ENCODE data around the gene PCSK9. TPM values are rescaled to one million over a fixed set of nuclear protein-coding genes. Genes with fewer than 3 reads are reported as not detected.

PCSK9 gene
- total and polyA plus RNA-seq, 2 of the 4 experiments (the other 2 are of a cell fraction) = under 0.01 to 0.17 TPM

GRCh38 chr1:55074455-55074854 is 35.1 kb downstream of the PCSK9 start:
- WGBS, 2 experiments (ENCODE audit: extremely low coverage in 2 of 2, insufficient read length in 1 of 2) = no CpG with 5 or more reads among the region's 2 CpGs
- peaks cover 42% of the 10 kb centered on the region for H3K36me3 ChIP-seq (ENCODE audit: control insufficient read depth, insufficient read depth, low read length)
- no peak overlapping the region for H4K91ac ChIP-seq (ENCODE audit: insufficient read depth, low read depth, low read length)
- H3K9me1 ChIP-seq (ENCODE audit: insufficient read depth, low read length) = 0 out of 2 replicates have a peak, but pooled peaks cover under 1% of the 10 kb centered on the region
- no peaks in the 10 kb centered on the region for H3K9me3 ChIP-seq (ENCODE audit: control insufficient read depth, insufficient read depth, low read length)
- no peak for DNase-seq
- H3K27me3 ChIP-seq (ENCODE audit: control insufficient read depth, insufficient read depth, low read length) = no peaks in the 10 kb centered on the region
- H3K4me2 ChIP-seq (ENCODE audit: low read depth, low read length) = no peak overlapping the region
- H3K4me1 ChIP-seq (ENCODE audit: control insufficient read depth, insufficient read depth, low read length) = no peaks in the 10 kb centered on the region
- no peak overlapping the region for H3K56ac ChIP-seq (ENCODE audit: extremely low read depth, insufficient read depth, low read length)
- H4K20me1 ChIP-seq (ENCODE audit: insufficient read depth, low read length) = no peaks in the 10 kb centered on the region
- no peak overlapping the region for H2BK5ac ChIP-seq (ENCODE audit: low read depth, low read length, poor library complexity, severe bottlenecking)
- H3K27ac ChIP-seq (ENCODE audit: insufficient read depth, low read length) = no peak overlapping the region
- ATAC-seq (ENCODE audit: low read depth) = no peak
- H2BK20ac ChIP-seq (ENCODE audit: low read depth, low read length) = no peak overlapping the region
- no peak for TF ChIP-seq RAD21 (IDR thresholded peaks at IDR 0.05; ENCODE audit: low read length)
- TF ChIP-seq MXI1 (IDR thresholded peaks at IDR 0.05; ENCODE audit: borderline replicate concordance, low read depth, low read length) = no peak
- no peak for TF ChIP-seq MAFK (IDR thresholded peaks at IDR 0.05; ENCODE audit: low read depth, low read length)
- no peak for TF ChIP-seq ELK1 (IDR thresholded peaks at IDR 0.05; ENCODE audit: borderline replicate concordance, low read depth, low read length)
- TF ChIP-seq RCOR1 (IDR thresholded peaks at IDR 0.05; ENCODE audit: insufficient replicate concordance, low read length) = no peak
- TF ChIP-seq CEBPB (IDR thresholded peaks at IDR 0.05; ENCODE audit: low read depth, low read length) = no peak
- no peak for TF ChIP-seq NFE2L2 (IDR thresholded peaks at IDR 0.05; ENCODE audit: low read depth, low read length)
- TF ChIP-seq SMC3 (IDR thresholded peaks at IDR 0.05; ENCODE audit: low read depth, low read length) = no peak
- TF ChIP-seq BHLHE40 (IDR thresholded peaks at IDR 0.05; ENCODE audit: low read depth, low read length) = no peak
- TF ChIP-seq CTCF (conservative IDR thresholded peaks at IDR 0.05; ENCODE audit: low read depth, low read length) = no peak
- TF ChIP-seq USF2 (IDR thresholded peaks at IDR 0.05; ENCODE audit: low read depth, low read length) = no peak
- no peak for TF ChIP-seq POLR2A (IDR thresholded peaks at IDR 0.05; ENCODE audit: low read depth, low read length)
- TF ChIP-seq MAZ (IDR thresholded peaks at IDR 0.05; ENCODE audit: borderline replicate concordance, low read depth, low read length) = no peak
- TF ChIP-seq FOS (IDR thresholded peaks at IDR 0.05; ENCODE audit: low read depth, low read length) = no peak
- TF ChIP-seq RFX5 (IDR thresholded peaks at IDR 0.05; ENCODE audit: low read depth, low read length) = no peak
- no peak for TF ChIP-seq CHD1 (IDR thresholded peaks at IDR 0.05; ENCODE audit: low read depth, low read length)
- dilution Hi-C loops (cut with HindIII; ENCODE audit: low sequenced_read_pairs, unreplicated experiment) (no loop called here), in situ Hi-C loops (cut with MboI; ENCODE audit: low sequenced_read_pairs) (no loop called here), intact Hi-C loops (cut with micrococcal nuclease) (loop anchor here (5.0 kb wide), 1 partner anchor 1513 kb away; no protein-coding TSS in a partner anchor)
- no peak overlapping the region for H3K4me3 ChIP-seq (ENCODE audit: insufficient read depth, low read depth, low read length)
- H3K18ac ChIP-seq (ENCODE audit: low read depth, low read length) = no peak overlapping the region
- H3K9ac ChIP-seq (ENCODE audit: low read depth, low read length) = no peak overlapping the region
- POLR2A ChIA-PET (ENCODE audit: unreplicated experiment) = no interaction called here
- H4K5ac ChIP-seq (ENCODE audit: low read depth, low read length) = no peak overlapping the region
- no peak overlapping the region for H4K8ac ChIP-seq (ENCODE audit: low read depth in 2 of 2, low read length in 2 of 2)
- H2BK120ac ChIP-seq (ENCODE audit: low read depth, low read length) = no peak overlapping the region
- H3K4ac ChIP-seq (ENCODE audit: low read depth, low read length) = no peak overlapping the region
- no peak overlapping the region for H2BK15ac ChIP-seq (ENCODE audit: low read depth, low read length)
- BruUV-seq (replicated peaks) = no TSS peak
- no peak overlapping the region for H2AFZ ChIP-seq (replicated peaks; ENCODE audit: low read length, poor library complexity)
- H3K79me1 ChIP-seq (ENCODE audit: low read depth in 1 of 2, low read length in 2 of 2) = peaks cover 2 to 4% of the 10 kb centered on the region in 2 experiments; a peak in 3 of 4 replicates
- H2AK5ac ChIP-seq (ENCODE audit: low read depth, low read length) = no peak overlapping the region
- H3K14ac ChIP-seq (replicated peaks; ENCODE audit: low read depth, low read length) = no peak overlapping the region
- H2AK9ac ChIP-seq (replicated peaks; ENCODE audit: low read depth, low read length, poor library complexity) = no peak overlapping the region
- no peak overlapping the region for H3K23ac ChIP-seq (ENCODE audit: low read depth, low read length)
- CTCF ChIA-PET = interaction anchor here (0.8 kb wide), 1 partner anchor 104 kb away, joined by 3 read pairs; no protein-coding TSS in a partner anchor

Measured in IMR-90 (cell line).